Measurements from ENCODE around the gene ADCYAP1R1.
A peak's percentile ranks its signal among the peaks of the same experiment; 100 is the strongest.

ADCYAP1R1 gene

GRCh38 chr7:31022117-31022516, 30.0 kb upstream of the ADCYAP1R1 start:
- no peaks in the 10 kb centered on the region for H3K36me3 ChIP-seq (ENCODE audit: control insufficient read depth, low read depth, low read length)
- H3K9me3 ChIP-seq (ENCODE audit: control insufficient read depth, low read depth, low read length) = no peaks in the 10 kb centered on the region
- no peak overlapping the region for H3K27ac ChIP-seq (ENCODE audit: low read length)
- no peak overlapping the region for H3K4me3 ChIP-seq (ENCODE audit: low read length)
- no peaks in the 10 kb centered on the region for H3K27me3 ChIP-seq (ENCODE audit: control insufficient read depth, insufficient read depth, low read length)
- H3K9ac ChIP-seq (ENCODE audit: low read length) = no peak overlapping the region
- peaks cover 26% of the 10 kb centered on the region for H3K4me1 ChIP-seq (ENCODE audit: control insufficient read depth, low read depth, low read length)

DNA sequence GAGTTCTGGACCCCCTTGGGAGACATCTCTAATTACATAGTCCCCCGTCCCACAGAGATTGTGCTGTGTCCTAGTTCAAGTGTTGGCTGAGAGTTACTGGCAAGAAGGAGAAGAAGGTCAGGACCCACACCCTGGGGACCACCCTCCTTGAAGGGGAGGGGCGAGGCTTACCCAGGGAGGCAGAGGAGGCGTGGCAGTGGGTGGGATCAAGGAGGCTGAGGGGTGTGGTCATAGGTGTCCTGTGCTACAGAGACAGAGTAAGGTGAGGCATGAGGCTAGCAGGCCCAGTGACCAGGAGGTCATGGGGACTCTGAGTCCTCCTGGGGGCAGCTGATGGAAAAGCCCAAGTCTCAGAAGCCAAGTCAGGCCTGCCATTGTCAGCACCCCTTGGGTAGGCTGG, 29.4 kb upstream of the ADCYAP1R1 start:
- Histone ChIP-seq H3K9me3 (ENCODE audit: control insufficient read depth, low read depth, low read length) (no peaks in the 10 kb centered on the region), H3K36me3 (ENCODE audit: control insufficient read depth, low read depth, low read length) (no peaks in the 10 kb centered on the region), H3K4me3 (ENCODE audit: low read length) (no peak overlapping the region), H3K9ac (ENCODE audit: low read length) (no peak overlapping the region), H3K27ac (ENCODE audit: low read length) (no peak overlapping the region), H3K27me3 (ENCODE audit: control insufficient read depth, insufficient read depth, low read length) (no peaks in the 10 kb centered on the region), H3K4me1 (ENCODE audit: control insufficient read depth, low read depth, low read length) (peaks cover 29% of the 10 kb centered on the region)

DNA sequence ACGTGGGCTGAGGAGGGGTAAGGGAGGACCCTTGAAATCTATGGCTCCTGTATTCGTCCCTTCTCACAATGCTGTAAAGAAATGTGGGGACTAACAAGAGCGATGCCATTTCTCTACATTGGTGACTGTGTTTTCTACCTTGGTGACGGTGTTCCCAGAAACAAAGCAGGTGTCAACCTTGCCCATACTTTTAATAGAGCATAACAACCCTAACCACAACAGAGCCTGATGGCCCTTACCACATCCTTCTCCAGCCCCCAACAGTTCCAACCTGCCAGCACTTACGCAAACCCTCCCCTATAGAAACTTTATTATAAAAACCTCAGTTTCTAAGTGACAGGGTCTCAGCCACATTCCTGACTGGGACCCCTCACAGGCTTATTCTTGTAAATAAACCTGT, 28.2 kb upstream of the ADCYAP1R1 start:
- no peak overlapping the region for H3K9ac ChIP-seq (ENCODE audit: low read length)
- no peak overlapping the region for H3K27ac ChIP-seq (ENCODE audit: low read length)
- H3K4me3 ChIP-seq (ENCODE audit: low read length) = no peak overlapping the region
- H3K9me3 ChIP-seq (ENCODE audit: control insufficient read depth, low read depth, low read length) = no peaks in the 10 kb centered on the region
- peaks cover 31% of the 10 kb centered on the region for H3K4me1 ChIP-seq (ENCODE audit: control insufficient read depth, low read depth, low read length)
- H3K36me3 ChIP-seq (ENCODE audit: control insufficient read depth, low read depth, low read length) = no peaks in the 10 kb centered on the region
- no peaks in the 10 kb centered on the region for H3K27me3 ChIP-seq (ENCODE audit: control insufficient read depth, insufficient read depth, low read length)

GRCh38 chr7:31027161-31027965, 24.7 kb upstream of the ADCYAP1R1 start:
- Histone ChIP-seq H3K27ac (ENCODE audit: low read length) (no peak overlapping the region), H3K27me3 (ENCODE audit: control insufficient read depth, insufficient read depth, low read length) (no peaks in the 10 kb centered on the region), H3K36me3 (ENCODE audit: control insufficient read depth, low read depth, low read length) (no peaks in the 10 kb centered on the region), H3K9ac (ENCODE audit: low read length) (no peak overlapping the region), H3K4me3 (ENCODE audit: low read length) (peak overlapping the region; percentile 9), H3K4me1 (ENCODE audit: control insufficient read depth, low read depth, low read length) (peaks cover 16% of the 10 kb centered on the region), H3K9me3 (ENCODE audit: control insufficient read depth, low read depth, low read length) (no peaks in the 10 kb centered on the region)

- Histone ChIP-seq H3K36me3 (ENCODE audit: control insufficient read depth, low read depth, low read length) (no peaks in the 10 kb centered on the region), H3K4me1 (ENCODE audit: control insufficient read depth, low read depth, low read length) (peaks cover 11% of the 10 kb centered on the region), H3K4me3 (ENCODE audit: low read length) (no peak overlapping the region), H3K9me3 (ENCODE audit: control insufficient read depth, low read depth, low read length) (no peaks in the 10 kb centered on the region), H3K9ac (ENCODE audit: low read length) (no peak overlapping the region), H3K27me3 (ENCODE audit: control insufficient read depth, insufficient read depth, low read length) (no peaks in the 10 kb centered on the region), H3K27ac (ENCODE audit: low read length) (no peak overlapping the region)
Measured at GRCh38 chr7:31028006-31028405, 24.1 kb upstream of the ADCYAP1R1 start.

- Histone ChIP-seq H3K4me3 (ENCODE audit: low read length) (no peak overlapping the region), H3K36me3 (ENCODE audit: control insufficient read depth, low read depth, low read length) (no peaks in the 10 kb centered on the region), H3K9me3 (ENCODE audit: control insufficient read depth, low read depth, low read length) (no peaks in the 10 kb centered on the region), H3K27me3 (ENCODE audit: control insufficient read depth, insufficient read depth, low read length) (no peaks in the 10 kb centered on the region), H3K27ac (ENCODE audit: low read length) (no peak overlapping the region), H3K9ac (ENCODE audit: low read length) (no peak overlapping the region), H3K4me1 (ENCODE audit: control insufficient read depth, low read depth, low read length) (peaks cover 11% of the 10 kb centered on the region)
Measured at GRCh38 chr7:31028417-31028992, 23.6 kb upstream of the ADCYAP1R1 start.

DNA sequence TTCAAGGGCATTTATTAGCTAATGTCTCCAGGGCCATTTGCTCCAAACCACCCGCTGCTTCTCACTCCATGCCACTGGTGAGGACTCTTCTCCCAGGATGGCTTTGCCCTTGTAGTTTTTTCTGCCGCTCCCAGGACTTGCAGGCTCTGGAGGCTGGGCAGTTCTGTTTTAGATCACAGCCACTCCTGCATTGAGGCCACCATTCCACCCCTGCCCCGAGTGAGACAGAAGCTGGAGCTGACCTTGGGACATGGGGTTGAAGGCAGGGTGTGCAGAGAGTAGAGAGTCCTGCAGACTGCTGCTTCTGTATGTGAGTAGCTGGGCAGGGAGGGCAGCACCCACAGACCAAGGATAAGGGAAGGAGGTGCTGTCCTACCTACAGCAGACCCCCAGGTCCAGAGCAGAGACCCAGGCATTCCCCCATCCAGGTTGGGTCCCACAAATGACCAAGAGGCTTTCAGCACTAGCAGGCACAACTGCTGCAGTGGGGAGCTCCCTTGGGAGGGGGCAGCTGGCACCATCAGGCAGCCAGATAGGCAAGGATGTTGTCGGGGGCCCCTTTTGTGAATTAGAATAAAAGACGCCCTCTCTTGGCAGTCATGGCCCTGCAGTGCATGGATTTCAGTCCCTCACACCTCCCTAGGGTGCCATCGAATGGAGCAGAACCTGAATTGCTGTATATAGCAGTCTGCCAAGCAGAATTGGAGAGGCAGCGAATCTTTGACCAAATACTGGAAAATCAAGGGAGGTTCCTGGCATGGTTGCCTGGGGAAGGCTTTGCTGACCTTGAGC, 22.7 kb upstream of the ADCYAP1R1 start:
- Histone ChIP-seq H3K27ac (ENCODE audit: low read length) (no peak overlapping the region), H3K27me3 (ENCODE audit: control insufficient read depth, insufficient read depth, low read length) (no peaks in the 10 kb centered on the region), H3K36me3 (ENCODE audit: control insufficient read depth, low read depth, low read length) (no peaks in the 10 kb centered on the region)

GRCh38 chr7:31033674-31034300, 18.3 kb upstream of the ADCYAP1R1 start:
- H3K27me3 ChIP-seq (ENCODE audit: control insufficient read depth, insufficient read depth, low read length) = no peaks in the 10 kb centered on the region
- no peaks in the 10 kb centered on the region for H3K9me3 ChIP-seq (ENCODE audit: control insufficient read depth, low read depth, low read length)
- H3K4me1 ChIP-seq (ENCODE audit: control insufficient read depth, low read depth, low read length) = no peaks in the 10 kb centered on the region
- H3K36me3 ChIP-seq (ENCODE audit: control insufficient read depth, low read depth, low read length) = no peaks in the 10 kb centered on the region
- H3K27ac ChIP-seq (ENCODE audit: low read length) = no peak overlapping the region
- H3K9ac ChIP-seq (ENCODE audit: low read length) = no peak overlapping the region
- no peak overlapping the region for H3K4me3 ChIP-seq (ENCODE audit: low read length)

More for the DNA sequence above, 22.7 kb upstream of the ADCYAP1R1 start:
- Histone ChIP-seq H3K9ac (ENCODE audit: low read length) (no peak overlapping the region), H3K4me3 (ENCODE audit: low read length) (no peak overlapping the region), H3K4me1 (ENCODE audit: control insufficient read depth, low read depth, low read length) (peaks cover 11% of the 10 kb centered on the region), H3K9me3 (ENCODE audit: control insufficient read depth, low read depth, low read length) (no peaks in the 10 kb centered on the region)

DNA sequence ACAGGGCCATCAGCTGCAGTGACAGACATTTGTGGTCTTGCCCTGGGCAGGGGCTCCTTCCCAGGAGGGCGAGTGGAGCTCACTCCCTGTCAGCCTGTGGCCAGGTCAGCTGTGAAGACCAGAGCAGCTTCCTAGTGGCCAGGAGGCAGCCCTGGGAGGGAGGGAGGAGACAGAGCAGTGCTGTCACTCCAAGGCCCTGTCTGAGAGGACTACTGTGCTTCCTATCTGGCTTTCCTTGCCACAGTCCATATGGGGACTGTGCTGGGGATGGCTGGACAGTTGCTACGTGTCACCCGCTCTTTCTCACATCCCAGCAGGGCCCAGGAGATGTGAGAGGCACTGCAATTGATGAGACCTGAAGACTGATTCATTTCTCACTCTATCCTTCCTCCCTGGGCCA, 15.2 kb upstream of the ADCYAP1R1 start:
- H3K9ac ChIP-seq (ENCODE audit: low read length) = no peak overlapping the region
- H3K4me3 ChIP-seq (ENCODE audit: low read length) = no peak overlapping the region
- H3K36me3 ChIP-seq (ENCODE audit: control insufficient read depth, low read depth, low read length) = no peaks in the 10 kb centered on the region
- H3K27me3 ChIP-seq (ENCODE audit: control insufficient read depth, insufficient read depth, low read length) = no peaks in the 10 kb centered on the region
- no peaks in the 10 kb centered on the region for H3K4me1 ChIP-seq (ENCODE audit: control insufficient read depth, low read depth, low read length)
- H3K27ac ChIP-seq (ENCODE audit: low read length) = no peak overlapping the region
- H3K9me3 ChIP-seq (ENCODE audit: control insufficient read depth, low read depth, low read length) = no peaks in the 10 kb centered on the region

- H3K4me1 ChIP-seq (ENCODE audit: control insufficient read depth, low read depth, low read length) = peaks cover 16% of the 10 kb centered on the region
- no peaks in the 10 kb centered on the region for H3K9me3 ChIP-seq (ENCODE audit: control insufficient read depth, low read depth, low read length)
- no peak overlapping the region for H3K27ac ChIP-seq (ENCODE audit: low read length)
- H3K4me3 ChIP-seq (ENCODE audit: low read length) = no peak overlapping the region
- H3K36me3 ChIP-seq (ENCODE audit: control insufficient read depth, low read depth, low read length) = no peaks in the 10 kb centered on the region
- H3K9ac ChIP-seq (ENCODE audit: low read length) = no peak overlapping the region
- no peaks in the 10 kb centered on the region for H3K27me3 ChIP-seq (ENCODE audit: control insufficient read depth, insufficient read depth, low read length)
Measured at GRCh38 chr7:31043051-31043471, 9.0 kb upstream of the ADCYAP1R1 start.

GRCh38 chr7:31044529-31044928, 7.6 kb upstream of the ADCYAP1R1 start:
- Histone ChIP-seq H3K27ac (ENCODE audit: low read length) (no peak overlapping the region), H3K27me3 (ENCODE audit: control insufficient read depth, insufficient read depth, low read length) (no peaks in the 10 kb centered on the region), H3K4me1 (ENCODE audit: control insufficient read depth, low read depth, low read length) (peaks cover 25% of the 10 kb centered on the region), H3K9ac (ENCODE audit: low read length) (no peak overlapping the region), H3K9me3 (ENCODE audit: control insufficient read depth, low read depth, low read length) (no peaks in the 10 kb centered on the region), H3K36me3 (ENCODE audit: control insufficient read depth, low read depth, low read length) (no peaks in the 10 kb centered on the region), H3K4me3 (ENCODE audit: low read length) (no peak overlapping the region)

All from iPS-18a (cell line).